ENCODE measurements around the gene KLHL1.

GRCh38 chr13:69959046-69959445, 149.2 kb downstream of the KLHL1 start:
- TF ChIP-seq, protein P1, sequence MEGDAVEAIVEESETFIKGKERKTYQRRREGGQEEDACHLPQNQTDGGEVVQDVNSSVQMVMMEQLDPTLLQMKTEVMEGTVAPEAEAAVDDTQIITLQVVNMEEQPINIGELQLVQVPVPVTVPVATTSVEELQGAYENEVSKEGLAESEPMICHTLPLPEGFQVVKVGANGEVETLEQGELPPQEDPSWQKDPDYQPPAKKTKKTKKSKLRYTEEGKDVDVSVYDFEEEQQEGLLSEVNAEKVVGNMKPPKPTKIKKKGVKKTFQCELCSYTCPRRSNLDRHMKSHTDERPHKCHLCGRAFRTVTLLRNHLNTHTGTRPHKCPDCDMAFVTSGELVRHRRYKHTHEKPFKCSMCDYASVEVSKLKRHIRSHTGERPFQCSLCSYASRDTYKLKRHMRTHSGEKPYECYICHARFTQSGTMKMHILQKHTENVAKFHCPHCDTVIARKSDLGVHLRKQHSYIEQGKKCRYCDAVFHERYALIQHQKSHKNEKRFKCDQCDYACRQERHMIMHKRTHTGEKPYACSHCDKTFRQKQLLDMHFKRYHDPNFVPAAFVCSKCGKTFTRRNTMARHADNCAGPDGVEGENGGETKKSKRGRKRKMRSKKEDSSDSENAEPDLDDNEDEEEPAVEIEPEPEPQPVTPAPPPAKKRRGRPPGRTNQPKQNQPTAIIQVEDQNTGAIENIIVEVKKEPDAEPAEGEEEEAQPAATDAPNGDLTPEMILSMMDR (IDR thresholded peaks at IDR 0.05), result no peak
- TF ChIP-seq EZH2 (IDR thresholded peaks at IDR 0.05) (no peak), EZH2phosphoT487 (IDR thresholded peaks at IDR 0.05) (no peak)

Data from neural progenitor cell (in vitro differentiated cells).